Epidermal melanocyte (primary cell): Measurements from ENCODE around the gene PDE10A.
"Not testable (repeated sequence)": the region's sequence is repeated elsewhere in the genome, so short reads cannot be mapped to it uniquely, and the experiment has no call there.

Experiments
- DNase-seq: peaks from one replicate; pipeline ENCODE4 v3.0.0; 2011; ENCODE audit warnings: low spot score; ENCODE audit not compliant: insufficient read length

Gene PDE10A

GRCh38 chr6:165627366-165627765, 35.7 kb downstream of the PDE10A start:
- no peak for DNase-seq

DNA sequence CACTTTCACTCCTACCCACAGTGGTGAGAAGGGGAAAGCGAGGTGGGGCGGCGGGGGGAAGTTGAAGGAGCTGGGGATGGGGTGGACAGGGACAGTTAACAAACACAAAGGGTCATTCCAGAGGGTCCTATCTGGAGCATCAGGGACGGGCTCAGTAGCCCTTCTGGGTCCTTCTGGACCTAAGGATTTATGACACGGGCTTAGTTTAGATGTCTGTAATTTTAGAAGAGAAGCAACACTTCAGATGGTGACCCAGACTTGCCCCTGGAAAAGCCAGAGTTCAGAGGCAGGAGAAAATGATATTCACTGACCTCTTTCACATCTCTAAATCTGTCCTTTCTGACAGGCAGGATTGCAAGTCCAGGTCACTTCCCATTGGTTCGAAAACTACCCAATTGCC, 36.3 kb downstream of the PDE10A start:
- DNase-seq = no peak

DNA sequence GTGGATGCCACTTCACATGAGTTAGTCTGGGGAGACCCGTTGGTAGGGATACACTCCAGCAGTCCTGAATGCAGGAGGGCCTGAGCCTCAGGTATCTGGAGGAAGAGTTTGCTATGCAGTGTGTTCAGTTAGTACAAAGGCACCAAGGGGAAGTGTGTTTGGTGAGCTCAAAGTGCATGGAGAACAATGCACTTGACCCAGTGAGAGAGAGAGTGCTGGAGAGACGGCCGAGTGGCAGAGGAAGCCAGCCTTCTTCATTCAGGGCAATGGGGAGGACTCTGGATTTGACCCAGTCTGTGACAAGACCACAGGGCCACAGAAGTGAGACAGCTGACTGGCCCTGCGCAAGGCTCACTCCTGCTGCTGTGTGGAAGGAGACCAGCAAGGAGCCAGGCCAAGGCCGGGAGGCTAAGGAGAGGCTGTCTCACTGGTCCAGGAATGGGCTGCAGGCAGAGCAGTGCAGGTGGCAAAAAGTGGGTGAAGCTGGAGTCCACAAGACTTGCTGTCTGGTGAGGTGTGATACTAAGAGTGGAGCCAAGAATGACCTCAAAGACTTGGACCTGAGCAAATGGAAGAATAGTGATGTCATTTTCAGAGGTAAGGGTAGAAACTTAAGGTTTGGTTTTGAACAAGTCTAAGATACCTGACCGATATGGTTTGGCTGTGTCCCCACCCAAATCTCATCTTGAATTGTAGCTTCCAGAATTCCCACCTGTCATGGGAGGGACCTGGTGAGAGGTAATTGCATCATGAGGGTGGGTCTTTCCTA, 38.0 kb downstream of the PDE10A start:
- no peak for DNase-seq

- no peak for DNase-seq
These were observed 41.1 kb downstream of the PDE10A start for GRCh38 chr6:165621940-165622339.

DNA sequence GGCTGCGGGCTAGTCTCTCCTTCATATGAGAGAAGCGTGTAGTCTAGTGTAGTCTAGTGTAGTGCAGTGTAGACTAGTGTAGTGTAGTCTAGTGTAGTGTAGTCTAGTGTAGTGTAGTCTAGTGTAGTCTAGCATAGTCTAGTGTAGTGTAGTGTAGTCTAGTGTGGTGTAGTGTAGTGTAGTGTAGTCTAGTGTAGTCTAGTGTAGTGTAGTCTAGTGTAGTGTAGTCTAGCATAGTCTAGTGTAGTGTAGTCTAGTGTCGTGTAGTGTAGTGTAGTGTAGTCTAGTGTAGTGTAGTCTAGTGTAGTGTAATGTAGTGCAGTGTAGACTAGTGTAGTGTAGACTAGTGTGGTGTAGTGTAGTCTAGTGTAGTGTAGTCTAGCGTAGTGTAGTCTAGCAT, 44.1 kb downstream of the PDE10A start:
- not testable (repeated sequence) for DNase-seq

- no peak for DNase-seq
These were observed 44.8 kb downstream of the PDE10A start for GRCh38 chr6:165618241-165618640.

- DNase-seq = no peak
These were observed 45.5 kb downstream of the PDE10A start for GRCh38 chr6:165617528-165617927.

- no peak for DNase-seq
These were observed 46.9 kb downstream of the PDE10A start for GRCh38 chr6:165616116-165616515.

GRCh38 chr6:165615636-165616035, 47.4 kb downstream of the PDE10A start:
- no peak for DNase-seq

DNA sequence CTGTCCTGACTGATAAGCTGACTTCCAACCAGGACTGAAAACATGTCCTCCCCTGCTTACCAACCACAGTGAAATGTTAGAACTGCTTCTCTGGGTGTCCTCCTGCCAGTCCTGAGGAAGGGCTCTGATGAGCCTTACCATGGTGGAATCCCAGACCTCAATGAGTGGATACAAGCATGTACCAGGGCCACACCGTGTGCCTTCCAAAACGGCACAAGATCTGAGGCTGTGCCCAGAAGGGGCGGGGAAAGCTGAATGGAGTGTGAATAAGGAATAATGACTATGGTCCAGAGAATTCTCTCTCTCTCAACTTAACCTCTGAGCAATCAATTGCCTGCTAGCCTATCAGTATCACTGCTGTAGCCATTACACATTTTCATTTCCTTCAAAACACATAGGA, 51.7 kb downstream of the PDE10A start:
- no peak for DNase-seq

- not testable (repeated sequence) for DNase-seq
These were observed 54.5 kb downstream of the PDE10A start for GRCh38 chr6:165608577-165608976.

DNA sequence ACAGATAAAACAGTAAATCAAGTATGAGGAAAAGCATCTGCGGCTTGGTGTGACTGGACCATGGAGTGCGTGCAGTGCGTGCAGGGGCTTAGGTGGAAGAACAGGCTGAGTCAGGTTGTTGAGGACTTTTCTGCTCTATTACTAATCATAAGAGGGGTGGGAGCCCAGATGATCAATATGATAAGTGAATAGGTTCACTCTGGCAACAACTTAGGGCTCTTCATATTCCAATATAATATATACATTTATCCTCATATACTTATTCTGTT, 56.4 kb downstream of the PDE10A start:
- DNase-seq = no peak

DNA sequence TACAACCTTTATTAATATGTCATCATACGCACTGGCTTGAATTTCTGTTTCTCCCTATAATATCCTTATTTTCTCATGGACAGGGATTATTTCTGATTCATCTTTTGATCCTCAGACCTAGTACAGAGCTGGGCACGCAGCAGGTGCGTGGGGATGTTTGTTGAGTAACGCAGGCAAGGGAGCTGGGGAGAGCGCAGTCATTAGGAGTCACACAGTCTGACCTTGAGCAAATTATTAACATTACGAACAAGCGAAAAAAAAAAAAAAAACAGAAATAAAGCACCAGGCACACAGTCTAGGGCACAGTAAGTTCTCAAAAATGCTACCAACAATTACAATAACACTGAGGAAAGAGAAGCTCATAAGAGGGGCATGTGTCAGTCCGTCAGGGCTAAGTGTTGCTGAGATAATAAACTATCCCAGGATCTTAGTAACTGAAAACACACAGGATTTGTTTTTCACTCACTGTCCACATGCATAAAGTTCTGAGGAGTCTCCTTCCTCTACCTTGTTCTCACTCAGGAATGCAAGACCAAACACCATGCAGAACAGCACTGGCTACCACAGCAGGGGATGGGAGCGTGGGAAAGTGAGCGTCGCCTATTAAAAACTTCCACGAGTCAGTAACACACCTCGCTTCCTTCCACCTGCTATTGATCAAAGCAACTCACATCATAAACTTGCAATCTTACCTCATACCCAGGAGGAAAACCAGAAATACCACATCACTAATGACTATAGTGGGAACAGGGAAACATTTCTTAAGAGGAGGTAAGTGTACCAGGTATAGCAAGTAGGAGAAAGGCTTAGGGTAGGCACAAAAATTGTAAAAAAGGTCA, 56.9 kb downstream of the PDE10A start:
- DNase-seq = no peak

DNA sequence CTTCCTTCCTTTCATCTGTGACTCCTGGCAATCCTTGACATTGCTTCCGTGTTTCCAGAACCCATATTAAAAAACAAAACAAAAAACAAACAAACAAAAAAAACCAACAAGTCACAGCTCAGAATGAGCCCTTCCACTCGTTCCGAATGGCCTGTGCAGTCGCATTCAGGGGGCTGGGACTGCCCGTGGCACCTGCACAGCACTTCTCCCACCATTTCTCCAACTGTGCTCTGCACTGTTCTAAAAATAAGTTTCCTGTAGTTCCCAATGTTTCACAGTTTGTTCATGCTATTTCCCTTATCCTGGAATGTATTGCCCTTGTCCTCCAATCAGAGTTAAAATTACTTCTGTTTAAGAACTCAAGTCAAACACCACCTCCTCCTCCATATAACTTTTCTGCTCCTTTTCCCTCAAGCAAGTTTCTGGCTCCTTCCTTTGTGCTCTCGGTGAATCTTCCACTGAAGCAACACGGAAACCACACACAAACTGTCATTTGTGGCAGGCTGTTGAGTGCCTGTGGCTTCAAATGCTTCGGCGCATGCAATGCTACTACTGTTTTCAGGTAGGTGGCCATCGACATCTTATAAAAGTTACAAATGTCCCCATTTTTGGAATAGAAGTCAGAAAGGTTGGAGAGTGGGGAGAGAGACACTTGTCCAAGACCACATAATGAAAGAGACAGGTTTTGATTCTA, 57.7 kb downstream of the PDE10A start:
- DNase-seq = no peak

DNA sequence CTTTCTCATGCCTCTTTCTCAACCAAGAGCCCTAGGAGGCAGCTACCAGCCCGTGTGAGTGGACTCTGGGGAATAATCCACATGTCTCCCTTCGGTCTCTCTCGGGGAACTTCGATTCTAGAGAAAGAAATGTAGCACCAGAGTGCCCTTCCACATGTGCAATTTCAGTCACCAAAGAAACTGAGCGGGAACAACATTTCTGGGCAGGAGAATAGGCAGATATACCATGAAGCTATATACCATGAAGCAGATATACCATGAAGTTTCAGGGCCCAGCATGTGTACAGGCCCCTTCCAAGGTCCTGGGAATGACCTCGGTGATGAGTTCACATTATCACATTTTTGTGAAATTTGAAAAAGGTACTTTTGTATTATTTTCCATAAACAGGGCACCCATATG, 60.8 kb downstream of the PDE10A start:
- DNase-seq = no peak

DNA sequence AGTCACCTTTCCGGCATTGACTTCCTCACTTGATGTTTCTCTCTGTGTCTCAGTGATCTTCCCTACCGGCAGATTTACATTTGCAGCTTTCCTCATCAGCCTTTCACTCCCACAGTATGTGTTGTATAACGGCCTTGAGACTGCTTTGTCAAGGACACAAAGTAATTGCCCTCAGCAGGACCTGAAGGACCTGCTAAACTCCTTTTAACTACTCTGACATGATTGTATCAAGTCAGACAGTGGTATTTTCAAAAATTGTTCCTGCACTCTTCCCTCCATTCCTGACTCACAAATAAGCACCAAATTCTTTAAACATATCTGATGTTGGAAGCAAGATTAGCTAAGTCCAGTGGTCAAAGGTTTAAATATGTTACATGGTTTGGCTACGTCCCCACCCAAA, 62.4 kb downstream of the PDE10A start:
- DNase-seq = no peak

DNA sequence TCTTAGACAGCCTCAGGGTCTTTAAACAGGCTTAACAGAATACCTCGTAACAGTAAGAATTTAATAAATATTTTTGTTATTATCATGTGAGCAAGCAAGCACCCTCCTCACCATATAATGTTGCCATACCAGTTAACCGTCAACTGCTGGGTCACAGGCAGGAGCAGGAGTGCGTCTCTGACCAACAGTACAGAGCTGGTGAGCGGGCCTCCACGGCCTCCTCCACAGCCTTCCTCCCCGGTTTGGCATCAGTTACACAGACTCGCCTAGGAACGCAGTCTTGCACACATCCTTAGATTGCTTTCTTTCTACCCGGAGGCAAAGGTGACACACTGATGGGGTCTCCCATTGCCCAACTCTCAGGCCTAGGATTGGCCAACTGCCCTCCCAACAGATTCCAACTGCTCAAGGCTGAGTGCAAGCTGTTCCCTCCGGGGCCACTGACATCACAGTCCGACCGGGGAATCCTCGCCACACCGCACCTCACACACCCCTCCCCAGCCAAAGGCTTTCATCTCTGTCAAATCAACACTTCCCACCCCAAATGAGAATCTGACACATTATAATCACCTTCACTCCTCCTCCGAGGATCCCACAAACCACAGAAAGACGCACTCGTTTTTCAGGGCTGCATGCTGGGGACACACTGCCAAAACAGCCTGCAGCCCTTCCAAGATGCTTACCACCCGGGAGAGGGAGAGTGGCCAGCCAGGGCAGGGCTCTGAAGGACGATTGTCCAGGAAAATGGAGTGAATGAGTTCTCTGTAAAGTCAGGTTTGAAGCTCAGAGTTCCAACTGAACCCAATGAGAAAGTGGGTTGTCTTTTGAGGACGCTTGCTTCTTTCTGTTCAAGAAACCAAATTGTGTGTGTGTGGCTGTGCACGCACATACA, 63.2 kb downstream of the PDE10A start:
- DNase-seq = no peak

GRCh38 chr6:165599121-165599520, 63.9 kb downstream of the PDE10A start:
- no peak for DNase-seq

DNA sequence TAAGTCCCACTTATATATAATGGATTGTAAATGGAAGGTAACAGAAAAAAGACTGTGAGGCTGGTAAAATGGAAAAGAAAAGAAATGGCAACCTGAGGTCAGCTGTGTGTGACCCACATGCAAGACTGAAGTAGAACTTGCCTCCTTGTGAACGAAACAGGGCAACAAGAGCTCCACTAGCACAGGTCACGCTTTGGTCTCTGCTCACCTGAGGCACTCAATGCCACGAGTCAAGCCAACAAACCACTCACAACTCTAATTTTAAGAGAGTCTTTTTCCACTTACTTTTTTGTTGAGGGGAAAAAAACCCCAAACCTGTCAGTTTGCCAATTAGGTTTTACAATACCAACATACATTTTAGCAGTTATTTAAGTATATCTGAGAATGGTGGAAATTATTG, 65.2 kb downstream of the PDE10A start:
- no peak for DNase-seq

DNA sequence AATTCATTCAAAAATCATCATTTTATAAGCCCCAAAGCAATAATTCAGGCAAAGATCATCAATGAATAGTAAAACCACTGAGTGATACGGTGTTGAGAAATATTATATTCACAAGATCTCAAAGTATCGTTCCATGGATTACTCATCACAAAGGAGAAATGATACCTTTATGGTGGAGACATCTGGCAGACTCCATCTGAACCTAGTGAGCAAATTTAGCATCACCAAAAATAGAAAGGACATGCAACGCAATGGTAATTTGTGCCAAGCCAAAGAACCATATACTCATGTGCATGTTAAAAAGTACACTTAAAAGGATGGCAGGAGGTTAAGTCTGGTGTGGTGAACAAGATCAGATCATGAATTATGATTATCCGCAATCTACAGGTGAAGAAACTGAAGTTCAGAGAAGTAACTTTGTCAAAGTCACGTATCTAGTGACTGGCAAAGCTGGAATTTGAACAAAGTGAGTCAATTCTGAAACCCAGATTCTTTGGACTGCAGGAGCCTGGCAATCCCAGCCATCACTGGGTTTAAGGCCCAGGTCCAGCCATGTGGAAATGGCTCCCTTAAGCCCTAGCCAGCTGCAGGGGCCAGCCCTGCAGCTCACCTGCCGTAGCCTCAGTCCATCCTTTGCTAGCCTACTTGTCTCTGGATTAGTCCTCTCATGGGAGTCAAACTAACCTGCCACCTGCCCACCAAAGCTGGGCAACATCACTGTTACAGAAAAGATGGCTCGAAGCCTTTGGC, 68.3 kb downstream of the PDE10A start:
- DNase-seq = no peak

GRCh38 chr6:165592947-165593346, 70.1 kb downstream of the PDE10A start:
- not testable (repeated sequence) for DNase-seq
